ENCODE results near the gene SLC13A3. TPM values are rescaled to one million over a fixed set of nuclear protein-coding genes. Genes with fewer than 3 reads are reported as not detected.

The SLC13A3 gene
- total and polyA plus RNA-seq, 4 donors = 1.5 to 10.7 (median 8.3) TPM

GRCh38 chr20:46520976-46521579 lies 130.2 kb downstream of the SLC13A3 start:
- Histone ChIP-seq H3K9me3 (ENCODE audit: control insufficient read depth in 4 of 4, low read length in 3 of 4) (no peaks in the 10 kb centered on the region), H3K27ac (ENCODE audit: low read depth in 1 of 2, low read length in 2 of 2) (no peak overlapping the region), H3K4me3 (ENCODE audit: low read depth in 1 of 3, low read length in 3 of 3) (no peak overlapping the region), H3K4me1 (ENCODE audit: control insufficient read depth in 4 of 4, insufficient read depth in 4 of 4, low read length in 3 of 4) (no peaks in the 10 kb centered on the region), H3K27me3 (ENCODE audit: control insufficient read depth in 4 of 4, insufficient read depth in 4 of 4, low read length in 3 of 4) (no peaks in the 10 kb centered on the region), H3K36me3 (ENCODE audit: control insufficient read depth in 4 of 4, insufficient read depth in 3 of 4, low read depth in 1 of 4, low read length in 3 of 4) (peaks cover 0 to 1% (median 0%) of the 10 kb centered on the region in 4 donors), H3K9ac (ENCODE audit: low read depth in 1 of 2, low read length in 2 of 2) (no peak overlapping the region)
- no peak for DNase-seq (ENCODE audit: low spot score)
- TF ChIP-seq HNF4G (IDR thresholded peaks at IDR 0.05) (no peak), RAD21 (IDR thresholded peaks at IDR 0.05) (peak; percentile 85 to 93), TAF1 (conservative IDR thresholded peaks at IDR 0.05) (no peak), FOXA2 (IDR thresholded peaks at IDR 0.05) (no peak)
- TF ChIP-seq, protein P1, sequence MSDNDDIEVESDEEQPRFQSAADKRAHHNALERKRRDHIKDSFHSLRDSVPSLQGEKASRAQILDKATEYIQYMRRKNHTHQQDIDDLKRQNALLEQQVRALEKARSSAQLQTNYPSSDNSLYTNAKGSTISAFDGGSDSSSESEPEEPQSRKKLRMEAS (IDR thresholded peaks at IDR 0.05) = no peak
- TF ChIP-seq, protein P2, sequence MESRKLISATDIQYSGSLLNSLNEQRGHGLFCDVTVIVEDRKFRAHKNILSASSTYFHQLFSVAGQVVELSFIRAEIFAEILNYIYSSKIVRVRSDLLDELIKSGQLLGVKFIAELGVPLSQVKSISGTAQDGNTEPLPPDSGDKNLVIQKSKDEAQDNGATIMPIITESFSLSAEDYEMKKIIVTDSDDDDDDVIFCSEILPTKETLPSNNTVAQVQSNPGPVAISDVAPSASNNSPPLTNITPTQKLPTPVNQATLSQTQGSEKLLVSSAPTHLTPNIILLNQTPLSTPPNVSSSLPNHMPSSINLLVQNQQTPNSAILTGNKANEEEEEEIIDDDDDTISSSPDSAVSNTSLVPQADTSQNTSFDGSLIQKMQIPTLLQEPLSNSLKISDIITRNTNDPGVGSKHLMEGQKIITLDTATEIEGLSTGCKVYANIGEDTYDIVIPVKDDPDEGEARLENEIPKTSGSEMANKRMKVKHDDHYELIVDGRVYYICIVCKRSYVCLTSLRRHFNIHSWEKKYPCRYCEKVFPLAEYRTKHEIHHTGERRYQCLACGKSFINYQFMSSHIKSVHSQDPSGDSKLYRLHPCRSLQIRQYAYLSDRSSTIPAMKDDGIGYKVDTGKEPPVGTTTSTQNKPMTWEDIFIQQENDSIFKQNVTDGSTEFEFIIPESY (IDR thresholded peaks at IDR 0.05) = no peak
- TF ChIP-seq, protein P3, sequence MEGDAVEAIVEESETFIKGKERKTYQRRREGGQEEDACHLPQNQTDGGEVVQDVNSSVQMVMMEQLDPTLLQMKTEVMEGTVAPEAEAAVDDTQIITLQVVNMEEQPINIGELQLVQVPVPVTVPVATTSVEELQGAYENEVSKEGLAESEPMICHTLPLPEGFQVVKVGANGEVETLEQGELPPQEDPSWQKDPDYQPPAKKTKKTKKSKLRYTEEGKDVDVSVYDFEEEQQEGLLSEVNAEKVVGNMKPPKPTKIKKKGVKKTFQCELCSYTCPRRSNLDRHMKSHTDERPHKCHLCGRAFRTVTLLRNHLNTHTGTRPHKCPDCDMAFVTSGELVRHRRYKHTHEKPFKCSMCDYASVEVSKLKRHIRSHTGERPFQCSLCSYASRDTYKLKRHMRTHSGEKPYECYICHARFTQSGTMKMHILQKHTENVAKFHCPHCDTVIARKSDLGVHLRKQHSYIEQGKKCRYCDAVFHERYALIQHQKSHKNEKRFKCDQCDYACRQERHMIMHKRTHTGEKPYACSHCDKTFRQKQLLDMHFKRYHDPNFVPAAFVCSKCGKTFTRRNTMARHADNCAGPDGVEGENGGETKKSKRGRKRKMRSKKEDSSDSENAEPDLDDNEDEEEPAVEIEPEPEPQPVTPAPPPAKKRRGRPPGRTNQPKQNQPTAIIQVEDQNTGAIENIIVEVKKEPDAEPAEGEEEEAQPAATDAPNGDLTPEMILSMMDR (IDR thresholded peaks at IDR 0.05; ENCODE audit: low read depth, low read length, missing input control) = peak; percentile 63
- WGBS = 50% methylated on average over 4 of the region's 4 CpGs

- WGBS = 88% methylated on average over 4 of the region's 4 CpGs
Observed at GRCh38 chr20:46520540-46520939, 130.7 kb downstream of the SLC13A3 start.

More at GRCh38 chr20:46520540-46520939, 130.7 kb downstream of the SLC13A3 start:
- Histone ChIP-seq H3K4me1 (ENCODE audit: control insufficient read depth in 4 of 4, insufficient read depth in 4 of 4, low read length in 3 of 4) (no peaks in the 10 kb centered on the region), H3K27ac (ENCODE audit: low read depth in 1 of 2, low read length in 2 of 2) (no peak overlapping the region), H3K36me3 (ENCODE audit: control insufficient read depth in 4 of 4, insufficient read depth in 3 of 4, low read depth in 1 of 4, low read length in 3 of 4) (peaks cover 0 to 1% (median 0%) of the 10 kb centered on the region in 4 donors), H3K4me3 (ENCODE audit: low read depth in 1 of 3, low read length in 3 of 3) (no peak overlapping the region), H3K27me3 (ENCODE audit: control insufficient read depth in 4 of 4, insufficient read depth in 4 of 4, low read length in 3 of 4) (no peaks in the 10 kb centered on the region), H3K9ac (ENCODE audit: low read depth in 1 of 2, low read length in 2 of 2) (no peak overlapping the region), H3K9me3 (ENCODE audit: control insufficient read depth in 4 of 4, low read length in 3 of 4) (no peaks in the 10 kb centered on the region)
- DNase-seq (ENCODE audit: low spot score) = no peak
- TF ChIP-seq FOXA2 (IDR thresholded peaks at IDR 0.05) (no peak), YY1 (IDR thresholded peaks at IDR 0.05) (no peak), TAF1 (conservative IDR thresholded peaks at IDR 0.05) (no peak), NR2F2 (IDR thresholded peaks at IDR 0.05) (no peak)
- TF ChIP-seq, protein P4, sequence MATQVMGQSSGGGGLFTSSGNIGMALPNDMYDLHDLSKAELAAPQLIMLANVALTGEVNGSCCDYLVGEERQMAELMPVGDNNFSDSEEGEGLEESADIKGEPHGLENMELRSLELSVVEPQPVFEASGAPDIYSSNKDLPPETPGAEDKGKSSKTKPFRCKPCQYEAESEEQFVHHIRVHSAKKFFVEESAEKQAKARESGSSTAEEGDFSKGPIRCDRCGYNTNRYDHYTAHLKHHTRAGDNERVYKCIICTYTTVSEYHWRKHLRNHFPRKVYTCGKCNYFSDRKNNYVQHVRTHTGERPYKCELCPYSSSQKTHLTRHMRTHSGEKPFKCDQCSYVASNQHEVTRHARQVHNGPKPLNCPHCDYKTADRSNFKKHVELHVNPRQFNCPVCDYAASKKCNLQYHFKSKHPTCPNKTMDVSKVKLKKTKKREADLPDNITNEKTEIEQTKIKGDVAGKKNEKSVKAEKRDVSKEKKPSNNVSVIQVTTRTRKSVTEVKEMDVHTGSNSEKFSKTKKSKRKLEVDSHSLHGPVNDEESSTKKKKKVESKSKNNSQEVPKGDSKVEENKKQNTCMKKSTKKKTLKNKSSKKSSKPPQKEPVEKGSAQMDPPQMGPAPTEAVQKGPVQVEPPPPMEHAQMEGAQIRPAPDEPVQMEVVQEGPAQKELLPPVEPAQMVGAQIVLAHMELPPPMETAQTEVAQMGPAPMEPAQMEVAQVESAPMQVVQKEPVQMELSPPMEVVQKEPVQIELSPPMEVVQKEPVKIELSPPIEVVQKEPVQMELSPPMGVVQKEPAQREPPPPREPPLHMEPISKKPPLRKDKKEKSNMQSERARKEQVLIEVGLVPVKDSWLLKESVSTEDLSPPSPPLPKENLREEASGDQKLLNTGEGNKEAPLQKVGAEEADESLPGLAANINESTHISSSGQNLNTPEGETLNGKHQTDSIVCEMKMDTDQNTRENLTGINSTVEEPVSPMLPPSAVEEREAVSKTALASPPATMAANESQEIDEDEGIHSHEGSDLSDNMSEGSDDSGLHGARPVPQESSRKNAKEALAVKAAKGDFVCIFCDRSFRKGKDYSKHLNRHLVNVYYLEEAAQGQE (IDR thresholded peaks at IDR 0.05) = no peak
- TF ChIP-seq, protein P2 (IDR thresholded peaks at IDR 0.05) = no peak
- TF ChIP-seq, protein P3 (IDR thresholded peaks at IDR 0.05; ENCODE audit: low read depth, low read length, missing input control) = no peak
- TF ChIP-seq, protein P1 (IDR thresholded peaks at IDR 0.05) = no peak

Data from liver (tissue), 9 donors.